ENCODE measurements around the gene DAPK2. TPM values are rescaled to one million over a fixed set of nuclear protein-coding genes. Genes with fewer than 3 reads are reported as not detected.
A peak's percentile ranks its signal among the peaks of the same experiment; 100 is the strongest.

The DAPK2 gene
- 10 to 100 TPM; 12.0 to 49.8 (median 25.6) TPM for total RNA-seq

GRCh38 chr15:64046421-64047153 is at the start of gene DAPK2:
Gene DAPK2, minus strand, starts transcription at chr15:64046485. Its CDS starts 6,224 bp downstream, at chr15:64040261.
- ATAC-seq (ENCODE audit: low FRiP score) (peak; percentile 92), DNase-seq (ENCODE audit: low spot score) (no peak)
- TF ChIP-seq CTCF (IDR thresholded peaks at IDR 0.05): peak in 2 of 3 donors; percentile 28 to 44

DNA sequence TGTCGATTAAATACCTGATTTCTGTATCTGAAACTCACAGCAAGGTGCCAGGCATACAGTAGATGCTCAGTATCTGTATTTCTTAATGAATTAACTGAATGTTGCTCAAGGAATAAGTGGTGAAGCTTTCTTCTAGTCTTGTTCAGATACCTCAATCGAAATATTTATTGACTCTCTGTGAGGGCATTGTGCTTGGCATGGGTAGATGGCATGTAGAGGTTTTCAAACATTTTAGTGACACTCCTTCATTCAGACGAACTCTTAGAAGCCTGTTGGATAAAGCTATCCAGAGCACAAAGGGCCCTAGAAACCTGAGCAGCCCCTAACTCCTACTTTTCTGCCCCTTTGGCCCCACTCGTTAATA is 49.1 kb upstream of the DAPK2 start:
- ATAC-seq (ENCODE audit: low FRiP score) (no peak), DNase-seq (ENCODE audit: low spot score) (no peak)
- TF ChIP-seq CTCF (IDR thresholded peaks at IDR 0.05): no peak

- peak; percentile 90 for ATAC-seq (ENCODE audit: low FRiP score)
- TF ChIP-seq CTCF (IDR thresholded peaks at IDR 0.05): no peak
Measured at GRCh38 chr15:64093627-64094417, 47.5 kb upstream of the DAPK2 start, which contains the start of gene CIAO2A. Gene CIAO2A, minus strand, starts transcription at chr15:64093838. Its CDS starts 70 bp downstream, at chr15:64093768.

DNA sequence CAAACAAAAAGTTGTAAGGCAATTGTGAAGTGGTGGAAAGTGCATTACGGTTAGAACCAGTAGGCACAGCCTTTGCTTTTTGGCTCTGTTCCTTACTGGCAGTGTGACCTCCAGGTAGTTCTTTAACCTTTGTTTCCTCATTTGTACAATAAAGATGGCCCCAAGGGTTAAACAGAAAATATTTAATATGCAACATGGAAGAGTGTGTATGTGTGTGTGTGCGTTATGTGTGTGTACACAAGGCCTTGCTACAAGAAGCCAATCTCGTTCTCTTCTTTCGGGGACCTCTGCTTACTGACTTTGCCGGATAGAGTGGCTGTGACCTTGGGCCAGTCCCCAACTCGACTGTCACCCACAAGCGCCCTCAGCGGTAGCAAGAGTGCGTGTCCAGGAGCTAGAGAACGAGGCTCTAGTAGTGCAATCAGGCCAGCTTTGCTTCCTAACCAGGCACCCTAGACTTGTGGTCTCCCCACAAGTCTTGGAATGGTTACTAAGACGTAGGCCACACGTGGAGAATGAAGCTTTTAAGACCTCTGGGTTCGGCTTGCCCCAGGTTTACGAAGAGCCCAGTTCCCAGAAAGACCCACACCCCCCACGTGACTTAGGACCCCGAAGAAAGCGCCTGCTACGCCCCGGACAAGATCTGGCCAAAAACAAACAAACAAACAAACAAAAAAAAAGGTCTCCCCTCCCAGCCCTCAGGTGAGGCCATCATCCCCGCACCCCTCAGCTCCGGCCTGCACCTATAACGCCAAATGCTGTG is 46.8 kb upstream of the DAPK2 start:
- no peak for ATAC-seq (ENCODE audit: low FRiP score)
- DNase-seq (ENCODE audit: low spot score): no peak
- TF ChIP-seq CTCF (IDR thresholded peaks at IDR 0.05): no peak

More at GRCh38 chr15:64093627-64094417, 47.5 kb upstream of the DAPK2 start, which contains the start of gene CIAO2A:
- peak; percentile 79 for DNase-seq (ENCODE audit: low spot score)

- DNase-seq (ENCODE audit: low spot score) (no peak), ATAC-seq (ENCODE audit: low FRiP score) (no peak)
- no peak for TF ChIP-seq CTCF (IDR thresholded peaks at IDR 0.05)
Measured at GRCh38 chr15:64092075-64092820, 46.0 kb upstream of the DAPK2 start.

GRCh38 chr15:64090527-64090926 is 44.2 kb upstream of the DAPK2 start:
- no peak for TF ChIP-seq CTCF (IDR thresholded peaks at IDR 0.05)
- DNase-seq (ENCODE audit: low spot score) (no peak), ATAC-seq (ENCODE audit: low FRiP score) (no peak)
